HL-60 (cell line): ENCODE data around the gene IFI27.

Experiments used
- DNase-seq, 2 experiments: peaks; one replicate each; pipeline ENCODE4 v3.0.0-alpha.2; 2010 to 2020; ENCODE audit warnings: low read depth in 1 of 2, low spot score in 1 of 2
- H3K27ac ChIP-seq: fragments of 250-450 bp; sonication (Bioruptor Pico); replicated peaks from 2 replicates; pipeline ENCODE4 v1.5.1; 2020; ENCODE audit warnings: mild to moderate bottlenecking, moderate library complexity
- H3K27me3 ChIP-seq: fragments of 250-450 bp; sonication (Bioruptor Pico); 2 replicates; pipeline ENCODE4 v1.5.1; 2021; ENCODE audit warnings: mild to moderate bottlenecking, moderate library complexity; ENCODE audit not compliant: insufficient read depth, poor library complexity, severe bottlenecking
- H3K4me3 ChIP-seq: replicated peaks from 2 replicates; pipeline ENCODE4 v1.5.1; 2011; ENCODE audit warnings: mild to moderate bottlenecking, control low read depth, low read length; ENCODE audit not compliant: insufficient read depth
- CTCF ChIP-seq: IDR thresholded peaks from one replicate; pipeline ENCODE4 v1.5.1; 2011; ENCODE audit warnings: low read length, control low read depth, inconsistent platforms; ENCODE audit not compliant: insufficient read depth
- GABPA ChIP-seq: IDR thresholded peaks from 2 replicates; pipeline ENCODE4 v1.6.1; 2012; ENCODE audit warnings: low read depth
- POLR2AphosphoS5 ChIP-seq: IDR thresholded peaks from 2 replicates; pipeline ENCODE4 v1.6.1; 2012; ENCODE audit warnings: low read depth
- REST ChIP-seq: IDR thresholded peaks from 2 replicates; pipeline ENCODE4 v1.6.1; 2012; ENCODE audit warnings: low read depth; ENCODE audit not compliant: insufficient replicate concordance
- SPI1 ChIP-seq: IDR thresholded peaks from 2 replicates; pipeline ENCODE4 v1.6.1; 2012; ENCODE audit warnings: low read depth, mild to moderate bottlenecking, borderline replicate concordance

IFI27 gene

DNA sequence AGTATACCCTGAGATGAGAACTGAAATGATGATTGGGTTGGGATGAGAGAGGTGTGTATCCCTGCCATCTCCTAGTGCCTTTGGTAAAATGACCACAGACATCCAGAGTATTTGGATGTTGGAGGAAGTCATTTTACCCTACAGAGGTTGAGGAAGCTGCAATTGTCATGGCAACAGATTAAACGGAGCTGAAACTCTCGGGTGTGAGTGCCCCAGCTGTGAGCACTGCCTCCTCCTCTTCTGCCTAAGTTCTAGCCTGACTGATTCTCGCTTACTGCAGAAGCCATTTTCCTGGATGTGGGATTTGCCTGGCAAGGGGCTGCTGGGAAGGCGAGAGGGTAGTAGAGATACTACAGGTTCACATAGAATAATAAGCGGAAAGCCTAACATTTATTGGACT lies 53.3 kb downstream of the IFI27 start:
- Histone ChIP-seq H3K27me3 (no peaks in the 10 kb centered on the region), H3K4me3 (no peak overlapping the region), H3K27ac (no peak overlapping the region)
- no peak for DNase-seq
- TF ChIP-seq GABPA (no peak), REST (no peak), SPI1 (no peak), POLR2AphosphoS5 (no peak), CTCF (no peak)

DNA sequence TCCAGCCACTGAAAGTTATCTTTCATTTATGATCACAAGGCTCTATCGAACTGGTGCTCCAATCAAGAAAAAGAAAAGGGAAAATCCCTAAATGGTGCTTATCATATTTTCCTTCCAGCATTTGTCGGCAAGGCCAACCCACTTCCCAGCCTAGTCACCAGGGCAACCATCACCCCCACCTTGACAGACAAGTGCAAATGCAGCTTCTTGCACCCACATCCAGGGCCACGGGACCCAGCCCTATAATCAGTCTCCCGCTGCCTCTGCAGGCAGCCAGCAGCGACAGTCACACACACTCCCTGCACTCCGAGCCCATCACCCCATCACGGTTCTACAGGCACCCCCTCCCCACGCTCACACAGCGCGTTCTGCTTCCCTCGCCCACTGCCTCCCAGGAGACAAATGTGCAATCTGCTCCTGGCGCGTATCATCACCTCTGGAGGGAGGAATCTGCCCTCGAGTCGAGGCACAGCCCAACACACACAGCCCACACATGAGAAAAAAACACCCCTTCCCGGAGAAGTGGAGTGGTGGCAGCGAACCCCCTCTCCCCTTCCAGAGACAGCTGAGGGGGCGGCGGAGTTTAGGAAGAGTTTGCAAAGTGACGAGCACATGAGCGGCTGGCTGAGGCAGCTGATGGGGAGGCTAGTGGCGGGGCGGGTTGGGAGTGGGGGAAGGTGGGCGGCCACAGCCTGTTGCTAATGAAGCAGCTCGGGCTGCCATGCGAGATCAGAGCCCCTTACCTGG lies 54.3 kb downstream of the IFI27 start:
- H3K27ac ChIP-seq = no peak overlapping the region
- DNase-seq = no peak
- TF ChIP-seq POLR2AphosphoS5 (no peak), SPI1 (no peak), REST (no peak), CTCF (no peak), GABPA (no peak)
- H3K27me3 ChIP-seq = no peaks in the 10 kb centered on the region
- no peak overlapping the region for H3K4me3 ChIP-seq

GRCh38 chr14:94165744-94166143 lies 55.2 kb downstream of the IFI27 start:
- no peak overlapping the region for H3K27ac ChIP-seq
- TF ChIP-seq CTCF (no peak), POLR2AphosphoS5 (no peak), GABPA (no peak), REST (no peak), SPI1 (no peak)
- no peak overlapping the region for H3K4me3 ChIP-seq
- DNase-seq = no peak
- no peaks in the 10 kb centered on the region for H3K27me3 ChIP-seq
